ENCODE data around the gene TMEM17. TPM values are rescaled to one million over a fixed set of nuclear protein-coding genes. Genes with fewer than 3 reads are reported as not detected.
A peak's percentile ranks its signal among the peaks of the same experiment; 100 is the strongest.

The TMEM17 gene
- polyA plus RNA-seq, 3 donors: 0.08 to 0.26 (median 0.10) TPM

DNA sequence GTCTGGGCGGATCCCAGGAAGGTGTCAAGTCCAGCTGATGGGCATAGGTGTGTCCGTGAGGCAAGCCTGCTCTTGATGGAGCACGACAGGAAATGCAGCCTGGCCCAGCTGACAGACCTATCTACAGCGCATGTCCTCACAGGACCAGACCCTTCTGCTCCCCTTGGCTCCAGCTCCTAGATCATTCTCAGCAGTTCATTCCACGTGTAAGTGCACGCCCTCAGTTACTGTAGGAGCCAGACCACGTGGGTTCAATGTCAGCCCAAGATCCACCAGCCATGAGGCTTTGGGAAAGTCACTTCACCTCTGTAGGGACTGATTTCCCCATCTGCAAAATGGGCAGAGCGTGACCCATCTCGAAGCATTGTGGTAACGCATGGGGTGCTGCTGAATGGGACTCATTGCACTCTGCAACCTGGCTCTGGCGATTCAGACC lies 47.8 kb downstream of the TMEM17 start:
- Histone ChIP-seq H3K9ac (ENCODE audit: insufficient read depth, low read length, poor library complexity, severe bottlenecking) (no peak overlapping the region), H3K27me3 (ENCODE audit: control insufficient read depth in 2 of 2, insufficient read depth in 2 of 2, low read length in 2 of 2) (no peaks in the 10 kb centered on the region), H3K27ac (ENCODE audit: low read depth in 1 of 2, low read length in 2 of 2) (no peak overlapping the region), H3K4me2 (replicated peaks; ENCODE audit: extremely low read depth, low read length, poor library complexity, severe bottlenecking) (no peak overlapping the region), H3K36me3 (replicated peaks in 1 of 2; ENCODE audit: control insufficient read depth in 1 of 2, insufficient read depth in 2 of 2, low read length in 2 of 2) (no peaks in the 10 kb centered on the region), H4K20me1 (ENCODE audit: insufficient read depth, low read length) (no peaks in the 10 kb centered on the region), H3K79me2 (ENCODE audit: insufficient read depth, low read length) (no peaks in the 10 kb centered on the region), H3K4me3 (replicated peaks in 1 of 3; ENCODE audit: low read depth in 2 of 3, low read length in 3 of 3) (no peak overlapping the region), H2AFZ (ENCODE audit: insufficient read depth, low read depth, low read length, poor library complexity, severe bottlenecking) (no peak overlapping the region), H3K4me1 (ENCODE audit: control insufficient read depth in 1 of 2, insufficient read depth in 2 of 2, low read length in 2 of 2) (peaks cover 8 to 13% of the 10 kb centered on the region in 2 donors), H3K9me3 (replicated peaks in 1 of 2; ENCODE audit: control insufficient read depth in 1 of 2, insufficient read depth in 1 of 2, low read length in 2 of 2) (no peaks in the 10 kb centered on the region)
- H3K27ac Mint-ChIP-seq: no peak overlapping the region
- H3K4me3 Mint-ChIP-seq: no peak overlapping the region
- TF ChIP-seq, protein P1, sequence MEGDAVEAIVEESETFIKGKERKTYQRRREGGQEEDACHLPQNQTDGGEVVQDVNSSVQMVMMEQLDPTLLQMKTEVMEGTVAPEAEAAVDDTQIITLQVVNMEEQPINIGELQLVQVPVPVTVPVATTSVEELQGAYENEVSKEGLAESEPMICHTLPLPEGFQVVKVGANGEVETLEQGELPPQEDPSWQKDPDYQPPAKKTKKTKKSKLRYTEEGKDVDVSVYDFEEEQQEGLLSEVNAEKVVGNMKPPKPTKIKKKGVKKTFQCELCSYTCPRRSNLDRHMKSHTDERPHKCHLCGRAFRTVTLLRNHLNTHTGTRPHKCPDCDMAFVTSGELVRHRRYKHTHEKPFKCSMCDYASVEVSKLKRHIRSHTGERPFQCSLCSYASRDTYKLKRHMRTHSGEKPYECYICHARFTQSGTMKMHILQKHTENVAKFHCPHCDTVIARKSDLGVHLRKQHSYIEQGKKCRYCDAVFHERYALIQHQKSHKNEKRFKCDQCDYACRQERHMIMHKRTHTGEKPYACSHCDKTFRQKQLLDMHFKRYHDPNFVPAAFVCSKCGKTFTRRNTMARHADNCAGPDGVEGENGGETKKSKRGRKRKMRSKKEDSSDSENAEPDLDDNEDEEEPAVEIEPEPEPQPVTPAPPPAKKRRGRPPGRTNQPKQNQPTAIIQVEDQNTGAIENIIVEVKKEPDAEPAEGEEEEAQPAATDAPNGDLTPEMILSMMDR (IDR thresholded peaks at IDR 0.05): no peak
- H3K27me3 Mint-ChIP-seq (ENCODE audit: low read depth in 3 of 3): peaks cover 4 to 17% (median 5%) of the 10 kb centered on the region in 3 donors
- peaks cover 10% of the 10 kb centered on the region for H3K4me1 Mint-ChIP-seq
- H3K9me3 Mint-ChIP-seq: no peaks in the 10 kb centered on the region
- DNase-seq: no peak
- H3K36me3 Mint-ChIP-seq: no peaks in the 10 kb centered on the region
- WGBS (ENCODE audit: insufficient coverage): 92% methylated on average over 11 of the region's 11 CpGs
- intact Hi-C loops (cut with micrococcal nuclease): loop anchor here (5.0 kb wide), 2 partner anchors 319 to 1404 kb away; no protein-coding TSS in a partner anchor

DNA sequence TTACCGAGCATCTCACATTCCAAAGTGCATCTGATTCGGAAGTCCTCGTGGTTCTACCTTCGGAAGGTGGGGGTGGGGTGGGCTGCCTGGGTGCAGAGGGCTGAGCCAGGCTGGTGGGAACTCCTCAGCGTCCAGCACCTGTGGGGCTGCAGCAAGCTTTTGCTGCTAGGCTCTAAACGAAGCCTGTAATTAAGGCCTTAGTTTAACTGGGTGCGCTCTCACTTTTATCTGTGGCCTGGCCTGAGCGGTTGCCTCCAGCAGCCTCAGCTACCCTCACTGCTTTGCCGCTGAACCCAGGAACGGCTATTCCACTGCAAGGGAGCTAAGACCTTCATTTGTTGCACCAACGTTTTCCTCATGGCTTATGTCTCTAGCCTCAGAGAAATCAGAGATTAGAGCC lies 48.4 kb downstream of the TMEM17 start:
- Histone ChIP-seq H3K27me3 (ENCODE audit: control insufficient read depth in 2 of 2, insufficient read depth in 2 of 2, low read length in 2 of 2) (no peaks in the 10 kb centered on the region), H3K4me1 (ENCODE audit: control insufficient read depth in 1 of 2, insufficient read depth in 2 of 2, low read length in 2 of 2) (peaks cover 8 to 13% of the 10 kb centered on the region in 2 donors), H3K4me2 (replicated peaks; ENCODE audit: extremely low read depth, low read length, poor library complexity, severe bottlenecking) (peak overlapping the region; percentile 84), H3K79me2 (ENCODE audit: insufficient read depth, low read length) (no peaks in the 10 kb centered on the region), H3K9ac (ENCODE audit: insufficient read depth, low read length, poor library complexity, severe bottlenecking) (peak overlapping the region; percentile 65), H3K4me3 (replicated peaks in 1 of 3; ENCODE audit: low read depth in 2 of 3, low read length in 3 of 3) (peak overlapping the region in 1 of 3 experiments; percentile 74), H2AFZ (ENCODE audit: insufficient read depth, low read depth, low read length, poor library complexity, severe bottlenecking) (peak overlapping the region; percentile 90), H4K20me1 (ENCODE audit: insufficient read depth, low read length) (no peaks in the 10 kb centered on the region), H3K9me3 (replicated peaks in 1 of 2; ENCODE audit: control insufficient read depth in 1 of 2, insufficient read depth in 1 of 2, low read length in 2 of 2) (no peaks in the 10 kb centered on the region), H3K27ac (ENCODE audit: low read depth in 1 of 2, low read length in 2 of 2) (no peak overlapping the region), H3K36me3 (replicated peaks in 1 of 2; ENCODE audit: control insufficient read depth in 1 of 2, insufficient read depth in 2 of 2, low read length in 2 of 2) (no peaks in the 10 kb centered on the region)
- H3K4me3 Mint-ChIP-seq: peak overlapping the region; percentile 69 to 80
- H3K9me3 Mint-ChIP-seq: no peaks in the 10 kb centered on the region
- H3K27me3 Mint-ChIP-seq (ENCODE audit: low read depth in 3 of 3): peaks cover 4 to 17% (median 5%) of the 10 kb centered on the region in 3 donors
- TF ChIP-seq, protein P1 (IDR thresholded peaks at IDR 0.05): no peak
- H3K4me1 Mint-ChIP-seq: peaks cover 10% of the 10 kb centered on the region
- WGBS (ENCODE audit: insufficient coverage): 91% methylated on average over 5 of the region's 11 CpGs
- no peak overlapping the region for H3K27ac Mint-ChIP-seq
- no peaks in the 10 kb centered on the region for H3K36me3 Mint-ChIP-seq
- no peak for DNase-seq
- intact Hi-C loops (cut with micrococcal nuclease): loop anchor here (5.0 kb wide), 2 partner anchors 320 to 1405 kb away; no protein-coding TSS in a partner anchor

Data from CD14-positive monocyte (primary cell).